WTC11 (cell line): Measurements from ENCODE around the gene C1QBP. TPM values are rescaled to one million over a fixed set of nuclear protein-coding genes. Genes with fewer than 3 reads are reported as not detected.

Source experiments
- AR ChIP-seq: fragments of 250-450 bp; sonication (Bioruptor Pico); IDR thresholded peaks from 2 replicates; pipeline ENCODE4 v1.9.0; 2021; ENCODE audit warnings: mild to moderate bottlenecking
- CBFB ChIP-seq: sonication (generic); formaldehyde crosslinking; IDR thresholded peaks from 2 replicates; pipeline ENCODE4 v1.8.1; 2022; ENCODE audit warnings: mild to moderate bottlenecking, low read depth, missing genetic modification reagents
- CTCF ChIP-seq: fragments of 200-600 bp; IDR thresholded peaks from 2 replicates; pipeline ENCODE4 v1.8.0; 2022; ENCODE audit warnings: antibody characterized with exemption
- E2F1 ChIP-seq: sonication (generic); formaldehyde crosslinking; IDR thresholded peaks from 2 replicates; pipeline ENCODE4 v1.8.0; 2022; ENCODE audit warnings: mild to moderate bottlenecking, missing genetic modification reagents
- E2F4 ChIP-seq: sonication (generic); formaldehyde crosslinking; IDR thresholded peaks from 2 replicates; pipeline ENCODE4 v1.8.1; 2022; ENCODE audit warnings: low read depth, mild to moderate bottlenecking, moderate library complexity, missing genetic modification reagents, borderline replicate concordance
- E2F5 ChIP-seq: sonication (generic); formaldehyde crosslinking; IDR thresholded peaks from 2 replicates; pipeline ENCODE4 v1.8.1; 2022; ENCODE audit warnings: mild to moderate bottlenecking, moderate library complexity, missing genetic modification reagents
- FOXK1 ChIP-seq: sonication (generic); formaldehyde crosslinking; IDR thresholded peaks from 2 replicates; pipeline ENCODE4 v1.8.0; 2022; ENCODE audit warnings: mild to moderate bottlenecking, moderate library complexity, missing genetic modification reagents
- GTF2I ChIP-seq: fragments of 250-450 bp; sonication (Bioruptor Pico); conservative IDR thresholded peaks from 2 replicates; pipeline ENCODE4 v1.4.0; 2021; ENCODE audit warnings: mild to moderate bottlenecking
- JUN ChIP-seq: sonication (generic); formaldehyde crosslinking; IDR thresholded peaks from 2 replicates; pipeline ENCODE4 v1.8.0; 2023; ENCODE audit warnings: mild to moderate bottlenecking, missing genetic modification reagents
- NFE2L1 ChIP-seq: sonication (generic); formaldehyde crosslinking; IDR thresholded peaks from 2 replicates; pipeline ENCODE4 v1.8.1; 2023; ENCODE audit warnings: missing genetic modification reagents
- NFYB ChIP-seq: sonication (generic); formaldehyde crosslinking; conservative IDR thresholded peaks from 2 replicates; pipeline ENCODE4 v1.8.0; 2022; ENCODE audit warnings: low read depth, missing genetic modification reagents
- NR3C1 ChIP-seq: sonication (generic); formaldehyde crosslinking; conservative IDR thresholded peaks from 2 replicates; pipeline ENCODE4 v1.8.1; 2023; ENCODE audit warnings: low read depth, mild to moderate bottlenecking, missing genetic modification reagents
- PRRX2 ChIP-seq: fragments of 250-450 bp; sonication (Bioruptor Pico); IDR thresholded peaks from 2 replicates; pipeline ENCODE4 v1.8.0; 2021; ENCODE audit warnings: mild to moderate bottlenecking
- RELA ChIP-seq: sonication (generic); formaldehyde crosslinking; IDR thresholded peaks from 2 replicates; pipeline ENCODE4 v1.8.1; 2022; ENCODE audit warnings: missing genetic modification reagents, mild to moderate bottlenecking, borderline replicate concordance
- RORB ChIP-seq: fragments of 250-450 bp; sonication (Bioruptor Pico); IDR thresholded peaks from 2 replicates; pipeline ENCODE4 v1.9.0; 2021; ENCODE audit warnings: mild to moderate bottlenecking
- SMAD4 ChIP-seq: sonication (generic); formaldehyde crosslinking; IDR thresholded peaks from 2 replicates; pipeline ENCODE4 v1.8.0; 2022; ENCODE audit warnings: mild to moderate bottlenecking, missing genetic modification reagents
- TCF7 ChIP-seq: sonication (generic); formaldehyde crosslinking; IDR thresholded peaks from 2 replicates; pipeline ENCODE4 v1.8.0; 2022; ENCODE audit warnings: mild to moderate bottlenecking, low read depth, missing genetic modification reagents, moderate library complexity
- ZMAT4 ChIP-seq: fragments of 250-450 bp; sonication (Bioruptor Pico); IDR thresholded peaks from 2 replicates; pipeline ENCODE4 v1.9.0; 2021; ENCODE audit warnings: mild to moderate bottlenecking
- ZNF263 ChIP-seq: sonication (generic); formaldehyde crosslinking; IDR thresholded peaks from 2 replicates; pipeline ENCODE4 v1.8.1; 2022; ENCODE audit warnings: low read depth, mild to moderate bottlenecking, moderate library complexity, missing genetic modification reagents
- ZNF396 ChIP-seq: fragments of 250-450 bp; sonication (Bioruptor Pico); IDR thresholded peaks from 2 replicates; pipeline ENCODE4 v1.8.0; 2021; ENCODE audit warnings: mild to moderate bottlenecking, moderate library complexity, borderline replicate concordance
- ZSCAN18 ChIP-seq: fragments of 250-450 bp; sonication (Bioruptor Pico); IDR thresholded peaks from 2 replicates; pipeline ENCODE4 v2.1.2; 2022; ENCODE audit warnings: mild to moderate bottlenecking, moderate library complexity
- total RNA-seq: library from RNA; stranded (reverse); gene quantifications from 3 replicates; pipeline ENCODE4 v1.2.3, GENCODE V29; 2021
- TF ChIP-seq, protein P1 (sequence below): sonication (generic); formaldehyde crosslinking; IDR thresholded peaks from 2 replicates; pipeline ENCODE4 v1.8.1; 2023; ENCODE audit warnings: mild to moderate bottlenecking, missing genetic modification reagents, moderate library complexity
- TF ChIP-seq, protein P2 (sequence below): sonication (generic); formaldehyde crosslinking; IDR thresholded peaks from 2 replicates; pipeline ENCODE4 v1.8.0; 2023; ENCODE audit warnings: missing genetic modification reagents
- TF ChIP-seq, protein P3 (sequence below): sonication (generic); formaldehyde crosslinking; IDR thresholded peaks from 2 replicates; pipeline ENCODE4 v1.8.0; 2022; ENCODE audit warnings: mild to moderate bottlenecking, missing genetic modification reagents

The C1QBP gene
- total RNA-seq, 1 experiment from 2014 or later: 429 TPM

- TF ChIP-seq NR3C1 (CRISPR knock-in tag) (no peak), E2F1 (peak; percentile 24; the same call in 1 of the 2 replicates), ZNF396 (CRISPR knock-in tag) (no peak), FOXK1 (peak; percentile 86; the same call in 1 of the 2 replicates), ZNF263 (CRISPR knock-in tag) (no peak), NFYB (CRISPR knock-in tag) (0 out of 2 replicates have a peak, but pooled peaks have one; percentile 17), CTCF (peak; percentile 90), PRRX2 (no peak), JUN (CRISPR knock-in tag) (peak; percentile 91; the same call in 1 of the 2 replicates), E2F4 (CRISPR knock-in tag) (no peak), NFE2L1 (CRISPR knock-in tag) (0 out of 2 replicates have a peak, but pooled peaks have one; percentile 53), ZMAT4 (CRISPR knock-in tag) (no peak), GTF2I (CRISPR knock-in tag) (no peak), ZSCAN18 (no peak), AR (CRISPR knock-in tag) (no peak), RELA (peak; percentile 71; the same call in 1 of the 2 replicates), TCF7 (CRISPR knock-in tag) (no peak), RORB (CRISPR knock-in tag) (no peak), SMAD4 (CRISPR knock-in tag) (no peak), CBFB (CRISPR knock-in tag) (0 out of 2 replicates have a peak, but pooled peaks have one; percentile 21), E2F5 (CRISPR knock-in tag) (peak; percentile 90)
- TF ChIP-seq, protein P1, sequence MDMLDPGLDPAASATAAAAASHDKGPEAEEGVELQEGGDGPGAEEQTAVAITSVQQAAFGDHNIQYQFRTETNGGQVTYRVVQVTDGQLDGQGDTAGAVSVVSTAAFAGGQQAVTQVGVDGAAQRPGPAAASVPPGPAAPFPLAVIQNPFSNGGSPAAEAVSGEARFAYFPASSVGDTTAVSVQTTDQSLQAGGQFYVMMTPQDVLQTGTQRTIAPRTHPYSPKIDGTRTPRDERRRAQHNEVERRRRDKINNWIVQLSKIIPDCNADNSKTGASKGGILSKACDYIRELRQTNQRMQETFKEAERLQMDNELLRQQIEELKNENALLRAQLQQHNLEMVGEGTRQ: peak; percentile 66
- TF ChIP-seq, protein P2, sequence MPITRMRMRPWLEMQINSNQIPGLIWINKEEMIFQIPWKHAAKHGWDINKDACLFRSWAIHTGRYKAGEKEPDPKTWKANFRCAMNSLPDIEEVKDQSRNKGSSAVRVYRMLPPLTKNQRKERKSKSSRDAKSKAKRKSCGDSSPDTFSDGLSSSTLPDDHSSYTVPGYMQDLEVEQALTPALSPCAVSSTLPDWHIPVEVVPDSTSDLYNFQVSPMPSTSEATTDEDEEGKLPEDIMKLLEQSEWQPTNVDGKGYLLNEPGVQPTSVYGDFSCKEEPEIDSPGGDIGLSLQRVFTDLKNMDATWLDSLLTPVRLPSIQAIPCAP (CRISPR knock-in tag): no peak
- TF ChIP-seq, protein P3, sequence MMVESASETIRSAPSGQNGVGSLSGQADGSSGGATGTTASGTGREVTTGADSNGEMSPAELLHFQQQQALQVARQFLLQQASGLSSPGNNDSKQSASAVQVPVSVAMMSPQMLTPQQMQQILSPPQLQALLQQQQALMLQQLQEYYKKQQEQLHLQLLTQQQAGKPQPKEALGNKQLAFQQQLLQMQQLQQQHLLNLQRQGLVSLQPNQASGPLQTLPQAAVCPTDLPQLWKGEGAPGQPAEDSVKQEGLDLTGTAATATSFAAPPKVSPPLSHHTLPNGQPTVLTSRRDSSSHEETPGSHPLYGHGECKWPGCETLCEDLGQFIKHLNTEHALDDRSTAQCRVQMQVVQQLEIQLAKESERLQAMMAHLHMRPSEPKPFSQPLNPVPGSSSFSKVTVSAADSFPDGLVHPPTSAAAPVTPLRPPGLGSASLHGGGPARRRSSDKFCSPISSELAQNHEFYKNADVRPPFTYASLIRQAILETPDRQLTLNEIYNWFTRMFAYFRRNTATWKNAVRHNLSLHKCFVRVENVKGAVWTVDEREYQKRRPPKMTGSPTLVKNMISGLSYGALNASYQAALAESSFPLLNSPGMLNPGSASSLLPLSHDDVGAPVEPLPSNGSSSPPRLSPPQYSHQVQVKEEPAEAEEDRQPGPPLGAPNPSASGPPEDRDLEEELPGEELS: 0 out of 2 replicates have a peak, but pooled peaks have one; percentile 15
Measured at GRCh38 chr17:5438716-5439445, at the start of gene C1QBP (continued).
